CD14-positive monocyte (primary cell): ENCODE measurements around the gene SASH1. TPM values are rescaled to one million over a fixed set of nuclear protein-coding genes. Genes with fewer than 3 reads are reported as not detected.

Experiments
- DNase-seq, 3 donors: peaks; one replicate each; pipeline ENCODE4 v3.0.0-alpha.2; 2011 to 2022
- H2AFZ ChIP-seq: 2 replicates; pipeline ENCODE4 v1.6.0; 2012; ENCODE audit warnings: mild to moderate bottlenecking, low read depth, low read length, inconsistent platforms; ENCODE audit not compliant: insufficient read depth, poor library complexity, severe bottlenecking
- H3K27ac ChIP-seq, 2 donors: 1 replicate in 1 of 2; 2 replicates in 1 of 2; pipeline ENCODE4 v1.5.1; 2012 to 2013; ENCODE audit warnings: low read length in 2 of 2, control low read depth in 1 of 2, inconsistent platforms in 1 of 2, low read depth in 1 of 2, mild to moderate bottlenecking in 1 of 2
- H3K27me3 ChIP-seq, 2 donors: one replicate each; pipeline versions ENCODE4 v1.6.0 to v1.6.1; 2011 to 2013; ENCODE audit warnings: low read length in 2 of 2; ENCODE audit not compliant: control insufficient read depth in 2 of 2, insufficient read depth in 2 of 2
- H3K36me3 ChIP-seq, 2 donors: replicated peaks in 1 of 2; 1 replicate in 1 of 2; 2 replicates in 1 of 2; pipeline versions ENCODE4 v1.5.1 to v1.6.1; 2012 to 2013; ENCODE audit warnings: low read length in 2 of 2, control low read depth in 1 of 2, inconsistent platforms in 1 of 2, mild to moderate bottlenecking in 1 of 2; ENCODE audit not compliant: insufficient read depth in 2 of 2, control insufficient read depth in 1 of 2
- H3K4me1 ChIP-seq, 2 donors: 1 replicate in 1 of 2; 2 replicates in 1 of 2; pipeline versions ENCODE4 v1.5.1 to v1.6.1; 2012 to 2013; ENCODE audit warnings: low read length in 2 of 2, control low read depth in 1 of 2, inconsistent platforms in 1 of 2, mild to moderate bottlenecking in 1 of 2, moderate library complexity in 1 of 2; ENCODE audit not compliant: insufficient read depth in 2 of 2, control insufficient read depth in 1 of 2
- H3K4me2 ChIP-seq: replicated peaks from 2 replicates; pipeline ENCODE3; 2012; ENCODE audit warnings: low read length, moderate library complexity, mild to moderate bottlenecking; ENCODE audit not compliant: poor library complexity, severe bottlenecking; ENCODE audit errors: extremely low read depth
- H3K4me3 ChIP-seq, 3 experiments: fragments of 200-600 bp in 1 of 3; sonication (generic) in 1 of 3; replicated peaks in 1 of 3; 1 replicate in 2 of 3; 2 replicates in 1 of 3; pipeline ENCODE4 v1.5.1; 2011 to 2013; ENCODE audit warnings: low read length in 3 of 3, mild to moderate bottlenecking in 3 of 3, control low read depth in 2 of 3, low read depth in 2 of 3, inconsistent platforms in 1 of 3, moderate library complexity in 1 of 3
- H3K79me2 ChIP-seq: 2 replicates; pipeline ENCODE4 v1.6.0; 2012; ENCODE audit warnings: mild to moderate bottlenecking, control low read depth, inconsistent platforms, low read length, moderate library complexity; ENCODE audit not compliant: insufficient read depth
- H3K9ac ChIP-seq: 2 replicates; pipeline ENCODE4 v1.6.0; 2017; ENCODE audit warnings: low read length, mild to moderate bottlenecking; ENCODE audit not compliant: insufficient read depth, poor library complexity, severe bottlenecking
- H3K9me3 ChIP-seq, 2 donors: replicated peaks in 1 of 2; 1 replicate in 1 of 2; 2 replicates in 1 of 2; pipeline versions ENCODE4 v1.5.1 to v1.6.1; 2012 to 2013; ENCODE audit warnings: low read length in 2 of 2, control low read depth in 1 of 2; ENCODE audit not compliant: control insufficient read depth in 1 of 2, insufficient read depth in 1 of 2
- H4K20me1 ChIP-seq: 2 replicates; pipeline ENCODE4 v1.6.0; 2012; ENCODE audit warnings: mild to moderate bottlenecking, low read length, control low read depth, moderate library complexity; ENCODE audit not compliant: insufficient read depth
- H3K27ac Mint-ChIP-seq, 7 donors: one replicate each; pipeline ENCODE4 v1.8.0; 2020; ENCODE audit warnings: mild to moderate bottlenecking in 7 of 7, mixed read lengths in 7 of 7, moderate library complexity in 6 of 7, inconsistent platforms in 2 of 7
- H3K27me3 Mint-ChIP-seq, 3 donors: one replicate each; pipeline ENCODE4 v1.8.0; 2021 to 2022; ENCODE audit warnings: low read depth in 3 of 3, mild to moderate bottlenecking in 3 of 3, mixed read lengths in 3 of 3, moderate library complexity in 3 of 3, inconsistent platforms in 1 of 3
- H3K36me3 Mint-ChIP-seq, 2 donors: one replicate each; pipeline ENCODE4 v1.8.0; 2020; ENCODE audit warnings: mixed read lengths in 2 of 2, inconsistent platforms in 1 of 2, mild to moderate bottlenecking in 1 of 2
- H3K4me1 Mint-ChIP-seq: one replicate; pipeline ENCODE4 v1.8.0; 2020; ENCODE audit warnings: mild to moderate bottlenecking, mixed read lengths
- H3K4me3 Mint-ChIP-seq, 2 donors: one replicate each; pipeline ENCODE4 v1.8.0; 2020; ENCODE audit warnings: mild to moderate bottlenecking in 2 of 2, mixed read lengths in 2 of 2, moderate library complexity in 1 of 2
- H3K9me3 Mint-ChIP-seq, 7 donors: one replicate each; pipeline ENCODE4 v1.8.0; 2020 to 2022; ENCODE audit warnings: mixed read lengths in 7 of 7, mild to moderate bottlenecking in 6 of 7, moderate library complexity in 6 of 7, inconsistent platforms in 2 of 7
- CTCF ChIP-seq: fragments of 200-600 bp; IDR thresholded peaks from one replicate; pipeline ENCODE4 v1.8.0; 2022; ENCODE audit warnings: antibody characterized with exemption, mild to moderate bottlenecking
- WGBS: methylation state at CpG from one replicate; pipeline ENCODE4 v1.1.5; 2013; ENCODE audit warnings: missing lambda C conversion rate; ENCODE audit not compliant: insufficient coverage; 5-methylcytosine and 5-hydroxymethylcytosine counted together
- intact Hi-C, 2 donors: fragments of 100-400 bp; cut with micrococcal nuclease; formaldehyde crosslinking; loops; one replicate each; pipeline versions ENCODE4 v1.15.0 to v1.15.1; 2023
- polyA plus RNA-seq, 3 donors: library from polyadenylated mRNA; depleted of rRNA in 1 of 3; unstranded in 2 of 3; stranded (reverse) in 1 of 3; fragments of 300-500 nt in 2 of 3; fragments of >200 nt in 1 of 3; fragmentation: Illumina TruSeq in 2 of 3; gene quantifications; 1 replicate in 2 of 3; 2 replicates in 1 of 3; pipeline ENCODE4 v1.2.3, GENCODE V29; 2012 to 2021

The SASH1 gene
- polyA plus RNA-seq, 3 donors = 0.90 to 5.1 (median 4.7) TPM

- H3K4me3 ChIP-seq = no peak overlapping the region
- H3K9ac ChIP-seq = no peak overlapping the region
- Mint-ChIP-seq H3K4me3 (no peak overlapping the region), H3K4me1 (peaks cover 24% of the 10 kb centered on the region), H3K27ac (no peak overlapping the region), H3K9me3 (peaks cover 0 to 3% (median 0%) of the 10 kb centered on the region in 7 donors), H3K27me3 (peaks cover 4 to 11% (median 11%) of the 10 kb centered on the region in 3 donors), H3K36me3 (peaks cover 0 to 2% of the 10 kb centered on the region in 2 donors)
- H3K4me2 ChIP-seq = no peak overlapping the region
- H2AFZ ChIP-seq = no peak overlapping the region
- no peak for TF ChIP-seq CTCF
- intact Hi-C loops = loop anchor here in 1 of 2 donors (10.0 kb wide), 2 partner anchors 286 to 316 kb away; no protein-coding TSS in a partner anchor
- peaks cover 0 to 8% of the 10 kb centered on the region in 2 donors for H3K4me1 ChIP-seq
- WGBS = 100% methylated on average over 4 of the region's 6 CpGs
- no peaks in the 10 kb centered on the region for H3K79me2 ChIP-seq
- DNase-seq = no peak
- no peaks in the 10 kb centered on the region for H4K20me1 ChIP-seq
- H3K9me3 ChIP-seq = no peaks in the 10 kb centered on the region
- H3K27me3 ChIP-seq = peaks cover 0 to 2% of the 10 kb centered on the region in 2 donors
- no peak overlapping the region for H3K27ac ChIP-seq
- no peaks in the 10 kb centered on the region for H3K36me3 ChIP-seq
These were observed 118.4 kb downstream of the SASH1 start for GRCh38 chr6:148460876-148461646.

GRCh38 chr6:148461986-148462577 lies 119.4 kb downstream of the SASH1 start:
- Histone ChIP-seq H3K27ac (no peak overlapping the region), H3K9me3 (no peaks in the 10 kb centered on the region), H3K79me2 (no peaks in the 10 kb centered on the region), H3K36me3 (no peaks in the 10 kb centered on the region), H3K4me3 (no peak overlapping the region), H2AFZ (no peak overlapping the region), H4K20me1 (no peaks in the 10 kb centered on the region), H3K9ac (no peak overlapping the region), H3K4me1 (peaks cover 0 to 8% of the 10 kb centered on the region in 2 donors), H3K27me3 (peaks cover 0 to 2% of the 10 kb centered on the region in 2 donors), H3K4me2 (no peak overlapping the region)
- peaks cover 6 to 11% (median 8%) of the 10 kb centered on the region in 3 donors for H3K27me3 Mint-ChIP-seq
- intact Hi-C loops = loop anchor here in 1 of 2 donors (10.0 kb wide), 2 partner anchors 287 to 317 kb away; no protein-coding TSS in a partner anchor
- H3K4me3 Mint-ChIP-seq = no peak overlapping the region
- no CpG with 5 or more reads among the region's 2 CpGs for WGBS
- TF ChIP-seq CTCF = no peak
- no peak overlapping the region for H3K27ac Mint-ChIP-seq
- peaks cover 0 to 2% of the 10 kb centered on the region in 2 donors for H3K36me3 Mint-ChIP-seq
- peaks cover 0 to 3% (median 0%) of the 10 kb centered on the region in 7 donors for H3K9me3 Mint-ChIP-seq
- DNase-seq = no peak
- H3K4me1 Mint-ChIP-seq = peaks cover 24% of the 10 kb centered on the region
